ENCODE data around the gene FHIT.

- TF ChIP-seq MXI1 (IDR thresholded peaks at IDR 0.05; ENCODE audit: borderline replicate concordance, low read depth, low read length) (no peak), RCOR1 (IDR thresholded peaks at IDR 0.05; ENCODE audit: insufficient replicate concordance, low read length) (no peak)
These were observed 396.5 kb downstream of the FHIT start for GRCh38 chr3:60854791-60855190.
